ENCODE data around the gene FILIP1L. TPM values are rescaled to one million over a fixed set of nuclear protein-coding genes. Genes with fewer than 3 reads are reported as not detected.

FILIP1L gene
- total and polyA plus RNA-seq, 2 of the 13 experiments (the other 11 are each of a cell fraction or from before 2014, with no cell fraction given), result 8.1 to 187 TPM

- TF ChIP-seq, protein P1, sequence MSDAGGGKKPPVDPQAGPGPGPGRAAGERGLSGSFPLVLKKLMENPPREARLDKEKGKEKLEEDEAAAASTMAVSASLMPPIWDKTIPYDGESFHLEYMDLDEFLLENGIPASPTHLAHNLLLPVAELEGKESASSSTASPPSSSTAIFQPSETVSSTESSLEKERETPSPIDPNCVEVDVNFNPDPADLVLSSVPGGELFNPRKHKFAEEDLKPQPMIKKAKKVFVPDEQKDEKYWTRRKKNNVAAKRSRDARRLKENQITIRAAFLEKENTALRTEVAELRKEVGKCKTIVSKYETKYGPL (CRISPR knock-in tag; IDR thresholded peaks at IDR 0.05), result peak; percentile 95
- TF ChIP-seq CTCF (CRISPR knock-in tag; IDR thresholded peaks at IDR 0.05) (0 out of 2 replicates have a peak, but pooled peaks have one; percentile 21), BRCA1 (CRISPR knock-in tag; IDR thresholded peaks at IDR 0.05) (no peak), SALL1 (CRISPR knock-in tag; IDR thresholded peaks at IDR 0.05) (peak; percentile 98), NBN (conservative IDR thresholded peaks at IDR 0.05) (no peak), HNRNPH1 (optimal IDR thresholded peaks at IDR 0.05; ENCODE audit: low read depth, low read length) (no peak), AHDC1 (CRISPR knock-in tag; IDR thresholded peaks at IDR 0.05; ENCODE audit: borderline replicate concordance) (peak; percentile 80; the same call in 1 of the 2 replicates), ZNF530 (CRISPR knock-in tag; IDR thresholded peaks at IDR 0.05; ENCODE audit: low read depth) (no peak), ZNF160 (CRISPR knock-in tag; IDR thresholded peaks at IDR 0.05) (no peak), ZNF263 (CRISPR knock-in tag; IDR thresholded peaks at IDR 0.05) (no peak), GMEB2 (CRISPR knock-in tag; IDR thresholded peaks at IDR 0.05; ENCODE audit: low read depth) (no peak), RFXANK (CRISPR knock-in tag; IDR thresholded peaks at IDR 0.05) (no peak), TERF1 (CRISPR knock-in tag; IDR thresholded peaks at IDR 0.05) (no peak)
- TF ChIP-seq, protein P2, sequence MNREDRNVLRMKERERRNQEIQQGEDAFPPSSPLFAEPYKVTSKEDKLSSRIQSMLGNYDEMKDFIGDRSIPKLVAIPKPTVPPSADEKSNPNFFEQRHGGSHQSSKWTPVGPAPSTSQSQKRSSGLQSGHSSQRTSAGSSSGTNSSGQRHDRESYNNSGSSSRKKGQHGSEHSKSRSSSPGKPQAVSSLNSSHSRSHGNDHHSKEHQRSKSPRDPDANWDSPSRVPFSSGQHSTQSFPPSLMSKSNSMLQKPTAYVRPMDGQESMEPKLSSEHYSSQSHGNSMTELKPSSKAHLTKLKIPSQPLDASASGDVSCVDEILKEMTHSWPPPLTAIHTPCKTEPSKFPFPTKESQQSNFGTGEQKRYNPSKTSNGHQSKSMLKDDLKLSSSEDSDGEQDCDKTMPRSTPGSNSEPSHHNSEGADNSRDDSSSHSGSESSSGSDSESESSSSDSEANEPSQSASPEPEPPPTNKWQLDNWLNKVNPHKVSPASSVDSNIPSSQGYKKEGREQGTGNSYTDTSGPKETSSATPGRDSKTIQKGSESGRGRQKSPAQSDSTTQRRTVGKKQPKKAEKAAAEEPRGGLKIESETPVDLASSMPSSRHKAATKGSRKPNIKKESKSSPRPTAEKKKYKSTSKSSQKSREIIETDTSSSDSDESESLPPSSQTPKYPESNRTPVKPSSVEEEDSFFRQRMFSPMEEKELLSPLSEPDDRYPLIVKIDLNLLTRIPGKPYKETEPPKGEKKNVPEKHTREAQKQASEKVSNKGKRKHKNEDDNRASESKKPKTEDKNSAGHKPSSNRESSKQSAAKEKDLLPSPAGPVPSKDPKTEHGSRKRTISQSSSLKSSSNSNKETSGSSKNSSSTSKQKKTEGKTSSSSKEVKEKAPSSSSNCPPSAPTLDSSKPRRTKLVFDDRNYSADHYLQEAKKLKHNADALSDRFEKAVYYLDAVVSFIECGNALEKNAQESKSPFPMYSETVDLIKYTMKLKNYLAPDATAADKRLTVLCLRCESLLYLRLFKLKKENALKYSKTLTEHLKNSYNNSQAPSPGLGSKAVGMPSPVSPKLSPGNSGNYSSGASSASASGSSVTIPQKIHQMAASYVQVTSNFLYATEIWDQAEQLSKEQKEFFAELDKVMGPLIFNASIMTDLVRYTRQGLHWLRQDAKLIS (CRISPR knock-in tag; IDR thresholded peaks at IDR 0.05), result peak; percentile 92
Measured at GRCh38 chr3:100076731-100077529, 37.4 kb downstream of the FILIP1L start (continued).

Measured in HepG2 (cell line).